Subcutaneous adipose tissue (tissue), 4 donors: ENCODE measurements around the gene LBH. TPM values are rescaled to one million over a fixed set of nuclear protein-coding genes. Genes with fewer than 3 reads are reported as not detected.

Experiments used
- small RNA-seq: library from RNA; depleted of rRNA; stranded (forward); fragments of <200 nt; gene quantifications from one replicate; pipeline ENCODE3, GENCODE V24; 2016
- total RNA-seq, 4 donors: library from RNA; depleted of rRNA; stranded (reverse); fragments of >200 nt; gene quantifications; one replicate each; pipeline ENCODE4 v1.1.0, GENCODE V29; 2016
- TF ChIP-seq, protein P1 (sequence below): fragments of 450-650 bp; IDR thresholded peaks from one replicate; pipeline ENCODE4 v1.5.1; 2016; ENCODE audit warnings: low read depth, mild to moderate bottlenecking, control low read depth, antibody characterized with exemption, moderate library complexity

The LBH gene
- total RNA-seq, 4 donors from 2014 or later: 11.7 to 16.3 (median 12.5) TPM

DNA sequence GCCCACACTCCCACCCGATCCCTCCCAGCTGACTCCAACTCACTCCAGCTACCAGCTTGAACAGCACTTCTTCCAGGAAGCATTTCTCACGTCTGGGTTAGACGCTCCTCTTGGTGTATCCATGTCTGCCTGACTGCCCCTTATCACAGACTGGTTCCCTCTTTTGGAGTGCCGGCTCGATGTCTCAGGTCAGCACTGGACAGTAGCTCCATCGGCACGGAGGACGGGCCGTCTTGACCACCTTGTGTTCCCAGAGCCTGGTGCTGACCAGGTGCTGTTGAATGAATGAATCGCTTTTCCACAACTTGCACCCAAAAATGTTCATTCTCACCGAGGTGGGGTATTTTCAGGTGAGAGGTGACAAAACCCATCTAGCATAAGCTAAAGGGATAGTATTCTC is 71.8 kb downstream of the LBH start:
- TF ChIP-seq, protein P1, sequence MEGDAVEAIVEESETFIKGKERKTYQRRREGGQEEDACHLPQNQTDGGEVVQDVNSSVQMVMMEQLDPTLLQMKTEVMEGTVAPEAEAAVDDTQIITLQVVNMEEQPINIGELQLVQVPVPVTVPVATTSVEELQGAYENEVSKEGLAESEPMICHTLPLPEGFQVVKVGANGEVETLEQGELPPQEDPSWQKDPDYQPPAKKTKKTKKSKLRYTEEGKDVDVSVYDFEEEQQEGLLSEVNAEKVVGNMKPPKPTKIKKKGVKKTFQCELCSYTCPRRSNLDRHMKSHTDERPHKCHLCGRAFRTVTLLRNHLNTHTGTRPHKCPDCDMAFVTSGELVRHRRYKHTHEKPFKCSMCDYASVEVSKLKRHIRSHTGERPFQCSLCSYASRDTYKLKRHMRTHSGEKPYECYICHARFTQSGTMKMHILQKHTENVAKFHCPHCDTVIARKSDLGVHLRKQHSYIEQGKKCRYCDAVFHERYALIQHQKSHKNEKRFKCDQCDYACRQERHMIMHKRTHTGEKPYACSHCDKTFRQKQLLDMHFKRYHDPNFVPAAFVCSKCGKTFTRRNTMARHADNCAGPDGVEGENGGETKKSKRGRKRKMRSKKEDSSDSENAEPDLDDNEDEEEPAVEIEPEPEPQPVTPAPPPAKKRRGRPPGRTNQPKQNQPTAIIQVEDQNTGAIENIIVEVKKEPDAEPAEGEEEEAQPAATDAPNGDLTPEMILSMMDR: no peak

GRCh38 chr2:30305235-30305634 is 73.9 kb downstream of the LBH start:
- TF ChIP-seq, protein P1: no peak

DNA sequence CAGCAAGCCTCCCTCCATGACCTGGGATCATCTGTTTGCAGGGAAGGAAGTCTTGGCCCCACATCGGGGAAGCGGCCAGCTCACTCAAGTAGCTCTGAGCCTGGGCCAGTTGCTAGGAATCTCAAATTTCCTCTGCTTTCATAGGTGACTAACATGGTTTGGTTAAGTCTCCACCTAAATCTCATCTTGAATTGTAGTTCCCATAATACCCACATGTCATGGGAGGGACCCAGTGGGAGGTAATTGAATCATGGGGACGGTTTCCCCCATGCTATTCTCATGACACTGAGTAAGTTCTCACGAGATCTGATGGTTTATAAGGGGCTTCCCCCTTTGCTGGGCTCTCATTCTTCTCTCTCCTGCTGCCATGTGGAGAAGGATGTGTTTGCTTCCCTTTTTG is 75.2 kb downstream of the LBH start:
- TF ChIP-seq, protein P1: no peak

GRCh38 chr2:30308280-30308679 is 76.9 kb downstream of the LBH start:
- TF ChIP-seq, protein P1: no peak

Small RNAs within 50 kb of the gene (small RNA-seq; reads per million reads assigned to genes)
- not detected for gene SNORA10B

Other genes with a start within 250 kb of the LBH start
- gene YPEL5, start 84.5 kb upstream of the LBH start, total RNA-seq: 100 to 1,000 TPM in 3 of 4 donors, 10 to 100 TPM in 1; 94.9 to 353 (median 114) TPM
- 10 to 100 TPM in 1 of 4 donors, 1 to 10 TPM in 3; 4.0 to 12.4 (median 7.6) TPM for gene LCLAT1, start 215.7 kb downstream of the LBH start, total RNA-seq